Naive thymus-derived CD4-positive, alpha-beta T cell (primary cell): ENCODE measurements around the gene SERF2. TPM values are rescaled to one million over a fixed set of nuclear protein-coding genes. Genes with fewer than 3 reads are reported as not detected.
"Not testable (repeated sequence)": the region's sequence is repeated elsewhere in the genome, so short reads cannot be mapped to it uniquely, and the experiment has no call there.

ENCODE experiments used
- ATAC-seq: fragments of 150-1000 bp; cut with Tn5 transposase; 2 replicates; pipeline ENCODE4 v1.10.0; 2021; ENCODE audit warnings: mild to moderate bottlenecking, moderate library complexity
- CTCF ChIA-PET: fragments of 350-600 bp; sonication (Branson Sonifier 250); formaldehyde crosslinking; loops from one replicate; lab custom pipeline; 2021; ENCODE audit warnings: antibody characterized with exemption; lab: Charles Lee
- POLR2A ChIA-PET: fragments of 350-600 bp; sonication (Branson Sonifier 250); formaldehyde crosslinking; loops from one replicate; lab custom pipeline; 2021; ENCODE audit warnings: antibody characterized with exemption, inconsistent platforms; lab: Charles Lee
- DNase-seq, 9 donors: peaks; one replicate each; pipeline versions ENCODE4 v3.0.0 to v3.0.0-alpha.2; 2020 to 2022; ENCODE audit warnings: mixed read lengths in 1 of 9
- H3K27ac ChIP-seq: one replicate; pipeline ENCODE4 v1.7.0; 2013; ENCODE audit warnings: mild to moderate bottlenecking, low read depth, low read length, moderate library complexity
- H3K27me3 ChIP-seq, 2 donors: one replicate each; pipeline ENCODE4 v1.7.0; 2013; ENCODE audit warnings: low read length in 2 of 2, mild to moderate bottlenecking in 2 of 2, moderate library complexity in 2 of 2; ENCODE audit not compliant: control insufficient read depth in 2 of 2, insufficient read depth in 2 of 2
- H3K36me3 ChIP-seq, 3 experiments: 1 replicate in 2 of 3; 2 replicates in 1 of 3; pipeline ENCODE4 v1.7.0; 2013; ENCODE audit warnings: low read length in 3 of 3, mild to moderate bottlenecking in 3 of 3, moderate library complexity in 1 of 3; ENCODE audit not compliant: insufficient read depth in 3 of 3, control insufficient read depth in 2 of 3
- H3K4me1 ChIP-seq, 2 donors: one replicate each; pipeline ENCODE4 v1.7.0; 2013; ENCODE audit warnings: low read length in 2 of 2, mild to moderate bottlenecking in 2 of 2, moderate library complexity in 1 of 2; ENCODE audit not compliant: control insufficient read depth in 2 of 2, insufficient read depth in 2 of 2
- H3K4me3 ChIP-seq: 2 replicates; pipeline ENCODE4 v1.7.0; 2013; ENCODE audit warnings: mild to moderate bottlenecking, low read length
- H3K9me3 ChIP-seq, 3 experiments: 1 replicate in 2 of 3; 2 replicates in 1 of 3; pipeline ENCODE4 v1.7.0; 2013; ENCODE audit warnings: low read length in 3 of 3; ENCODE audit not compliant: control insufficient read depth in 2 of 3
- H3K27ac Mint-ChIP-seq, 9 donors: one replicate each; pipeline ENCODE4 v1.8.0; 2020 to 2022; ENCODE audit warnings: mixed read lengths in 9 of 9, mild to moderate bottlenecking in 8 of 9, moderate library complexity in 5 of 9, inconsistent platforms in 2 of 9
- H3K27me3 Mint-ChIP-seq, 5 donors: one replicate each; pipeline ENCODE4 v1.8.0; 2021 to 2022; ENCODE audit warnings: mixed read lengths in 5 of 5, mild to moderate bottlenecking in 1 of 5
- H3K36me3 Mint-ChIP-seq, 5 donors: one replicate each; pipeline ENCODE4 v1.8.0; 2020 to 2022; ENCODE audit warnings: mixed read lengths in 5 of 5, mild to moderate bottlenecking in 3 of 5, inconsistent platforms in 1 of 5
- H3K4me1 Mint-ChIP-seq, 7 donors: one replicate each; pipeline ENCODE4 v1.8.0; 2020 to 2022; ENCODE audit warnings: mixed read lengths in 7 of 7, mild to moderate bottlenecking in 3 of 7, inconsistent platforms in 1 of 7
- H3K4me3 Mint-ChIP-seq, 10 donors: one replicate each; pipeline ENCODE4 v1.8.0; 2020 to 2022; ENCODE audit warnings: mild to moderate bottlenecking in 10 of 10, mixed read lengths in 10 of 10, moderate library complexity in 6 of 10, inconsistent platforms in 2 of 10
- H3K9me3 Mint-ChIP-seq, 11 donors: one replicate each; pipeline ENCODE4 v1.8.0; 2020 to 2022; ENCODE audit warnings: mixed read lengths in 11 of 11, mild to moderate bottlenecking in 4 of 11, inconsistent platforms in 1 of 11, moderate library complexity in 1 of 11
- intact Hi-C, 2 donors: fragments of 100-400 bp; cut with micrococcal nuclease; formaldehyde crosslinking; loops; one replicate each; pipeline ENCODE4 v1.15.1; 2023
- polyA plus RNA-seq, 2 donors: library from polyadenylated mRNA; unstranded; fragments of 300-500 nt; fragmentation: Illumina TruSeq; gene quantifications; one replicate each; pipeline ENCODE4 v1.2.3, GENCODE V29; 2021
- total RNA-seq, 6 experiments: library from RNA in 5 of 6; stranded (reverse) in 5 of 6; gene quantifications; 1 replicate in 5 of 6; 2 replicates in 1 of 6; pipeline ENCODE4 v1.2.3 and lab custom pipeline; 2021 to 2026

The SERF2 gene
- total and polyA plus RNA-seq, 7 experiments from 2014 or later = 358 to 2,070 (median 569) TPM

- H3K27me3 Mint-ChIP-seq = no peaks in the 10 kb centered on the region
- Histone ChIP-seq H3K4me1 (peaks cover 25 to 28% of the 10 kb centered on the region in 2 donors), H3K4me3 (no peak overlapping the region), H3K36me3 (peaks cover 6 to 21% (median 12%) of the 10 kb centered on the region in 3 experiments), H3K27me3 (no peaks in the 10 kb centered on the region), H3K9me3 (no peaks in the 10 kb centered on the region), H3K27ac (no peak overlapping the region)
- CTCF ChIA-PET = no interaction called here
- no peaks in the 10 kb centered on the region for H3K9me3 Mint-ChIP-seq
- H3K4me3 Mint-ChIP-seq = peak overlapping the region; percentile 41 to 97 (median 64)
- ATAC-seq = no peak
- intact Hi-C loops = loop anchor here (5.0 to 10.0 kb wide), 3 partner anchors 903 to 1549 kb away; partner anchors contain the start of genes GANC (in 2 of the 2) and TMEM87A (in 2 of the 2)
- peaks cover 0 to 17% (median 6%) of the 10 kb centered on the region in 5 donors for H3K36me3 Mint-ChIP-seq
- POLR2A ChIA-PET = interaction anchor here (0.8 to 0.9 kb wide), 2 partner anchors 21 to 28 kb away, joined by 3 to 4 read pairs; partner anchors contain the start of genes HYPK and SERINC4
- H3K27ac Mint-ChIP-seq = peak overlapping the region; percentile 1 to 84 (median 58)
- peaks cover 22 to 77% (median 48%) of the 10 kb centered on the region in 7 donors for H3K4me1 Mint-ChIP-seq
- DNase-seq = no peak
These were observed 29.4 kb downstream of the SERF2 start for GRCh38 chr15:43821505-43821904.

GRCh38 chr15:43824302-43825246, 32.5 kb downstream of the SERF2 start, which contains the start of gene MFAP1:
Gene MFAP1, minus strand, starts transcription at chr15:43824690. Its CDS starts 121 bp downstream, at chr15:43824569.
- Histone ChIP-seq H3K27ac (peak within 1 kb of the TSS; percentile 97), H3K4me3 (peak within 1 kb of the TSS; percentile 100), H3K27me3 (no peaks in the 10 kb centered on the region), H3K4me1 (peaks cover 32 to 34% of the 10 kb centered on the region in 2 donors), H3K36me3 (peaks cover 0 to 4% (median 0%) of the 10 kb centered on the region in 3 experiments), H3K9me3 (no peaks in the 10 kb centered on the region)
- H3K4me3 Mint-ChIP-seq = peak within 1 kb of the TSS; percentile 94 to 100 (median 98)
- peaks cover 37 to 81% (median 53%) of the 10 kb centered on the region in 7 donors for H3K4me1 Mint-ChIP-seq
- H3K27me3 Mint-ChIP-seq = no peaks in the 10 kb centered on the region
- ChIA-PET CTCF (interaction anchor here (1.0 kb wide), 1 partner anchor 24 kb away, joined by 4 read pairs; the partner anchor contains the start of gene HYPK), POLR2A (interaction anchor here (0.6 to 4.5 kb wide), 14 partner anchors 10 to 1578 kb away, joined by 3 to 42 read pairs (median 4); partner anchors contain the start of genes ELL3, HYPK, SERF2 and SERINC4)
- DNase-seq = peak; percentile 63 to 94 (median 89)
- no peaks in the 10 kb centered on the region for H3K9me3 Mint-ChIP-seq
- intact Hi-C loops = loop anchor here (1.0 to 10.0 kb wide), 12 partner anchors 24 to 1578 kb away; partner anchors contain the start of genes CTDSPL2 (in 2 of the 2), GANC (in 2 of the 2), HYPK (in 2 of the 2) and PDIA3 (in 2 of the 2)
- peak within 1 kb of the TSS; percentile 95 to 99 (median 98) for H3K27ac Mint-ChIP-seq
- peaks cover 0 to 21% (median 0%) of the 10 kb centered on the region in 5 donors for H3K36me3 Mint-ChIP-seq
- ATAC-seq = peak; percentile 94

- H3K27ac ChIP-seq, DNase-seq, H3K36me3 ChIP-seq, ATAC-seq, H3K4me3 ChIP-seq, H3K27me3 ChIP-seq, H3K27me3 Mint-ChIP-seq, CTCF ChIA-PET, H3K9me3 Mint-ChIP-seq, H3K9me3 ChIP-seq: not testable (repeated sequence)
- POLR2A ChIA-PET = interaction anchor here (0.6 to 4.5 kb wide), 9 partner anchors 15 to 631 kb away, joined by 3 to 42 read pairs (median 4); partner anchors contain the start of genes ELL3, HYPK, SERF2 and SERINC4
- H3K36me3 Mint-ChIP-seq = peaks cover 0 to 21% (median 0%) of the 10 kb centered on the region in 5 donors
- intact Hi-C loops = loop anchor here (2.0 to 10.0 kb wide), 6 partner anchors 463 to 1577 kb away; partner anchors contain the start of genes CTDSPL2 (in 1 of the 2), GANC (in 1 of the 2), GOLM2 (in 1 of the 2) and LCMT2 (in 1 of the 2)
- peaks cover 32 to 34% of the 10 kb centered on the region in 2 donors for H3K4me1 ChIP-seq
- H3K4me1 Mint-ChIP-seq = peaks cover 37 to 80% (median 54%) of the 10 kb centered on the region in 7 donors
- H3K27ac Mint-ChIP-seq = peak overlapping the region in 7 of 9 donors; percentile 12 to 97 (median 86)
- H3K4me3 Mint-ChIP-seq = peak overlapping the region in 8 of 10 donors; percentile 9 to 99 (median 91)
These were observed 33.2 kb downstream of the SERF2 start for GRCh38 chr15:43825305-43825704.

GRCh38 chr15:43826029-43826507, 33.9 kb downstream of the SERF2 start:
- H3K9me3 Mint-ChIP-seq = no peaks in the 10 kb centered on the region
- DNase-seq (no peak), ATAC-seq (no peak)
- intact Hi-C loops = loop anchor here (2.0 to 10.0 kb wide), 3 partner anchors 711 to 1551 kb away; partner anchors contain the start of genes EIF3J (in 1 of the 2), GANC (in 1 of the 2) and TMEM87A (in 1 of the 2)
- no peaks in the 10 kb centered on the region for H3K9me3 ChIP-seq
- H3K27me3 ChIP-seq = no peaks in the 10 kb centered on the region
- H3K27ac ChIP-seq = peak overlapping the region; percentile 73
- CTCF ChIA-PET = no interaction called here
- H3K4me1 ChIP-seq = peaks cover 32 to 34% of the 10 kb centered on the region in 2 donors
- peak overlapping the region; percentile 85 to 98 (median 91) for H3K4me3 Mint-ChIP-seq
- H3K4me3 ChIP-seq = peak overlapping the region; percentile 54
- no peaks in the 10 kb centered on the region for H3K27me3 Mint-ChIP-seq
- POLR2A ChIA-PET = interaction anchor here (2.2 to 4.5 kb wide), 2 partner anchors 25 to 33 kb away, joined by 17 to 42 read pairs; partner anchors contain the start of genes HYPK, SERF2 and SERINC4
- H3K27ac Mint-ChIP-seq = peak overlapping the region; percentile 48 to 94 (median 88)
- H3K36me3 ChIP-seq = peaks cover 0 to 4% (median 0%) of the 10 kb centered on the region in 3 experiments
- peaks cover 0 to 21% (median 0%) of the 10 kb centered on the region in 5 donors for H3K36me3 Mint-ChIP-seq
- H3K4me1 Mint-ChIP-seq = peaks cover 36 to 75% (median 58%) of the 10 kb centered on the region in 7 donors

GRCh38 chr15:43826508-43827341, 34.6 kb downstream of the SERF2 start, which contains the start of gene WDR76:
Gene WDR76, plus strand, starts transcription at chr15:43827002. Its CDS starts 31 bp downstream, at chr15:43827033.
- Histone ChIP-seq H3K27me3 (no peaks in the 10 kb centered on the region), H3K27ac (peak within 1 kb of the TSS; percentile 73), H3K9me3 (no peaks in the 10 kb centered on the region), H3K36me3 (peaks cover 0 to 4% (median 0%) of the 10 kb centered on the region in 3 experiments), H3K4me1 (peaks cover 29% of the 10 kb centered on the region in 2 donors), H3K4me3 (peak within 1 kb of the TSS; percentile 54)
- H3K4me3 Mint-ChIP-seq = peak within 1 kb of the TSS; percentile 85 to 98 (median 91)
- ChIA-PET POLR2A (interaction anchor here (0.5 to 4.5 kb wide), 9 partner anchors 10 to 567 kb away, joined by 3 to 42 read pairs (median 4); partner anchors contain the start of genes ELL3, HYPK, SERF2 and SERINC4), CTCF (no interaction called here)
- no peaks in the 10 kb centered on the region for H3K9me3 Mint-ChIP-seq
- peaks cover 0 to 18% (median 0%) of the 10 kb centered on the region in 5 donors for H3K36me3 Mint-ChIP-seq
- peaks cover 30 to 73% (median 55%) of the 10 kb centered on the region in 7 donors for H3K4me1 Mint-ChIP-seq
- DNase-seq (peak; percentile 38 to 84 (median 48)), ATAC-seq (peak; percentile 78)
- H3K27me3 Mint-ChIP-seq = no peaks in the 10 kb centered on the region
- H3K27ac Mint-ChIP-seq = peak within 1 kb of the TSS; percentile 48 to 94 (median 88)
- intact Hi-C loops = loop anchor here (2.0 to 10.0 kb wide), 3 partner anchors 710 to 1552 kb away; partner anchors contain the start of genes EIF3J (in 1 of the 2), GANC (in 1 of the 2) and TMEM87A (in 1 of the 2)
